ENCODE measurements around the gene IL23R.

The IL23R gene

GRCh38 chr1:67148516-67149178 is 17.6 kb upstream of the IL23R start:
- DNase-seq (ENCODE audit: low spot score) = no peak

DNA sequence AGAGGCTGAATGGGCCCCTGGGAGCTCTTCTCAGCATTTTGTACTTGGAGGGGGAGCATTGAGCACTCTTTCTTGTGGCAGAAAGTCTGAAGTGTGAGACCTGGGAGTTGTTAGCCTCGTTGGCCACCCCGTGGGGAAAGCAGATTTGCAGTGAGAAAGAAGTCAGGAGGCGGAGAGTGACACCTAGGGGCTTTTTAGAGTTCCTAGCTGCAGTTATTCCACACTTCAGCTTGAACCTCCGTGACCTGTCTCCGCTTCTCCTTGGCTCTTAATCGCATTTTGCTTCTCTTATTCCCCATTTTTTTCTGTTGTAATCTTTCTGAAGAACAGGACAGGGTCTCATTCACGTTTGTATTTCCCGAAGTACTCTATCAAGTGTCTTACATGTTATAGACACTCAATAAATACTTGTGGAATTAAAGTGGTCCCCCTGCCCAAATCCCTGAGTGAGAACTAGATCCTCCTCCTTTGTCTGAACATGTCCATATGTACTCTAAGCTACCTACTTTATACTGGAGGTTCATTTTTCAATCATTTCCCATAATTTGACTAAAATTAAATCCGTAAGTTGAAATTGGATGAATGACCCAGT is 17.0 kb upstream of the IL23R start:
- DNase-seq (ENCODE audit: low spot score) = peak; percentile 58

DNA sequence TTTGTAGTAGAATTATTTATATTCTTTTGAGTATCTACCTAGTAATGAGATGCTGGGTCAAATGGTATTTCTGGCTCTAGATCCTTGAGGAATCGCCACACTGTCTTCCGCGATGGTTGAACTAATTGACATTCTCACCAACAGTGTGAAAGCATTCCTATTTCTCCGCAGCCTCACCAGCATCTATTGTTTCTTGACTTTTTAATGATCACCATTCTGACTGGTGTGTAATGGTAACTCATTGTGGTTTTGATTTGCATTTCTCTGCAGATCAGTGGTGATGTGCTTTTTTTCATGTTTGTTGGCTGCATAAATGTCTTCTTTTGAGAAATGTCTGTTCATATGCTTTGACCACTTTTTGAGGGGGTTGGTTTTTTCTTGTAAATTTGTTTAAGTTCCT is 15.3 kb upstream of the IL23R start:
- no peak for DNase-seq (ENCODE audit: low spot score)

- no peak for DNase-seq (ENCODE audit: low spot score)
These were observed 7.9 kb upstream of the IL23R start for GRCh38 chr1:67158401-67158800.

DNA sequence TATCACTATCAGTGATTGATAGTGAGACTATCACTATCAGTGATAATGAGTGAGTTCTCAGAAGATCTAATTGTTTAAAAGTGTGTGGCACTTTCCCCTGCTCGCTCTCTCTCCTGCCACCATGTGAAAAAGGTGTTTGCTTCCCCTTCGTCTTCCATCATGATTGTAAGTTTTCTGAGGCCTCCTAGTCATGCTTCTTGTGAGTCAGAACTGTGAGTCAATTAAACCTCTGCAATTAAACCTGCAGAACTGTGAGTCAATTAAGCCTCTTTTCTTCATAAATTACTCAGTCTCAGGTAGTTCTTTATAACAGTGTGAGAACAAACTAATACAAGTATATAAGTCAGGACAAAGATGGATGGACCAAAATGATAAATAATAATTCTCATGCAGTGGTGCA is 7.0 kb upstream of the IL23R start:
- no peak for DNase-seq (ENCODE audit: low spot score)

DNA sequence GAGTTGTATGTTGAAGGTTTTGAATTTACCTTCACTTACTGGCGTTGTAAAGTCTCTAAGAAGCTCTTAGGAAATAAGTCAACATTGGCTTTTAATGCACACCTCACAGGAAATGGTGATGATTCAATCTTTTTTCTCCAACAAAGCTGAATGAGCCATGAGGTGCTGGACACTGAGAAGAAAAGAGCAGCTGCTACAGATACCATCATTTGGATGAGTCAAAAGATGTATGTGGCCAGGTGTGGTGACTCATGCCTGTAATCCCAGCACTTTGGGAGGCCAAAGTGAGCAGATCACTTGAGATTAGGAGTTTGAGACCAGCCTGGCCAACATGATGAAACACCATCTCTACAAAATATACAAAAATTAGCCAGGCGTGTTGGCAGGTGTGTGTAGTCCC is 3.3 kb upstream of the IL23R start:
- DNase-seq (ENCODE audit: low spot score) = peak; percentile 54

DNA sequence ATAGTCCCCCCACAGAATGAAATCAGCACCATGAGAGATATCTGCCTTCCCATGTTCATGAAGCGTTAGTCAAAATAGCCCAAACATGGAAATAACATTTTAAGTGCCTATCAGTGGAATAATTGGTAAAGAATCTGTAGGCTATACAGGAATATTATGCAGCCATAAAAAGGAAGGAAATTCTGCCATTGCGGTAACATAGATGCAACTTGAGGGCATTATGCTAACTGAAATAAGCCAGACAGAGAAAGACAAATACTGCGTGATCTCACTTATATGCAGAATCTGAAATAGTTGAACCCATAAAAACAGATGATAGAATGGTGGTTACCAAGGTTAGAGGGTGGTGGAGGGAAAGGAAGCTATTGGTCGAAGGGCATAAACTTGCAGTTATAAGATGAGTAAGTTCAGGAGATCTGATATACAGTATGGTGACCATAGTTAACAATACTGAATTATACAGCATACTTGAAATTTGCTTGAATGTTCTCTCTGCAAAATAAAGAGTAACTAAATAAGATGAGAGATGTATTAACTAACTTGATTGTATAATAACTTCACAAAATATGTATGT is 699 bp upstream of the IL23R start:
- DNase-seq (ENCODE audit: low spot score) = no peak

DNA sequence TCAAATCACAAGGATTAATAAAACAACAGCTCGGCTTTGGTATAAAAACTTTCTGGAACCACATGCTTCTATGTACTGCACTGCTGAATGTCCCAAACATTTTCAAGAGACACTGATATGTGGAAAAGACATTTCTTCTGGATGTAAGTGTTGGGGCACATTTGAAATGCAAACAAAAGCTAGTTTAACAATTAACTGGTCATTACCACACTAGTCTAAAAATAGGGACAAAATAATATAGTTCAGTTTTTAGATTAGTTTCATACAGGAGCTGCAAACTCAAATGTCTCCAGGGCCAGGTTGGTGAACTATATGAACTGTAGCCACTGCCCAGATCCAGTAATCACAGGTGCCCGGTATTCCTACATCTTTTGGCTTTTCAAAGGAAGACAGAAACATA is 3.2 kb downstream of the IL23R start:
- no peak for DNase-seq (ENCODE audit: low spot score)

GRCh38 chr1:67169932-67170331 is 3.7 kb downstream of the IL23R start:
- DNase-seq (ENCODE audit: low spot score) = no peak

GRCh38 chr1:67170751-67171573 is 4.7 kb downstream of the IL23R start:
- DNase-seq (ENCODE audit: low spot score) = peak; percentile 47

GRCh38 chr1:67171574-67171955 is 5.3 kb downstream of the IL23R start:
- no peak for DNase-seq (ENCODE audit: low spot score)

DNA sequence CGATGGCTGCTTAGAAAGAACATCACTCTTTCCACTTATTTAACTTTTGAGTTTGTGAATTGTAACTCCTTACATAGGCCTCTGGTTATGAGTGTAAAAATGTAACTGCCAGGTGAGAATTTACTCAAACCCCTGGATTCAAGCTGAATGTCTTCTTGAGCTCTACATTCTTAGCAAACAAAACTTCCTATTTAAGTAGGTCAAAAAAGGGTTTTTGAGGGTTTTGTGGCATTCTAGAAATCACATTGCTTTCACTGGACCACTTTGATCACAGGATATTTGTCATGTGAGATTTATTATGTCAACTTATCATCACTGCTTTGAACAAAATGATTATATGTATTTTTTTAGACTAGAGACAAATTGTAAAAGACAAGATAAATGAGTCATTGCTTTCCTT is 5.7 kb downstream of the IL23R start:
- peak; percentile 58 for DNase-seq (ENCODE audit: low spot score)

GRCh38 chr1:67173988-67174387 is 7.7 kb downstream of the IL23R start:
- no peak for DNase-seq (ENCODE audit: low spot score)

DNA sequence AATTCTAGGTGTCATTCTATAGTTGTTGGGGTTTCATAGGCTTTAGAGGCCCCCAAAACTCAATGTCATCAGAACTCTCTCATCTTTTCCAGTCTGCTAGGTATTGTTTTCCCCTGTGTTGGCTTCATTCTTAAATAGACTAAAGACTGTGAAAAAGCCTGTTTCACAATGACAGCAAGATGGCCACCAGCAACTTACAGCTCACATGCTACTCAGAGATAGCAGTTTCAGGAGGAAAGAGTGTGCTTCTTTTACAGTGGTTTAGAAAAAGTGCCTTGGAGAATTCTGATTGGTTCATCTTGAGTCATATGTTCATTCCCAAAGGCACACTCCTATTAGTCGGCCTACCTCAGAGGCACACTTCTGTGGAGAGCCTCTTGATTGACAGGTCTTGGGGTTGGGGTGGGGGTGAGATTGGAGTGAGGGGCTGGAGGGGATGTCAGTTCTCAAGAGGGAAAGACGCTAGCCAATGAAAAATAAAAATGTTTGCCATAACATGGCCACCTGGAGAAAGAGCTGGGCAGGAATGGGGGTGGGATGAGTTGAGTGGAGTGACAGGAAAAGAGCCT is 8.5 kb downstream of the IL23R start:
- no peak for DNase-seq (ENCODE audit: low spot score)

- DNase-seq (ENCODE audit: low spot score) = no peak
These were observed 9.4 kb downstream of the IL23R start for GRCh38 chr1:67175530-67176087.

- DNase-seq (ENCODE audit: low spot score) = no peak
These were observed 18.7 kb downstream of the IL23R start for GRCh38 chr1:67184838-67185421.

DNA sequence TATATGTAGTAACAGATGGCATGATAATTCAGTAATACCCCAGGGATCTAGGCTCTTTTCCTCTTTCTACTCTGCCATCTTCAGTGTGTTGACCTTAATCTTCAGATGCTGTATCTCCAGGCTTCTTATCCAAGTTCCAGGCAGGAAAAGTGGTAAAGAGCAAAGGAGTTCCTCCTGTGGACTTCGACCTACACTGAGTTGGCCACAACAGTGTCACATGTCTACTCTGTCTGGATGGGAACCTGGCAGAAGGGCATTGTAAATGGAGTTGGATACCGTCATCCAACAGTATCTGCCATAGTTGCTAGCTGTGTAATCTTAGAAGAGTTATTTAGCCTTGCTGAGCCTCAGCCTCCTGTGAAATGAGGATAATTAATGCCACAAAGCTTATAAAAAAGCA is 21.9 kb downstream of the IL23R start:
- no peak for DNase-seq (ENCODE audit: low spot score)

GRCh38 chr1:67189953-67190352 is 23.7 kb downstream of the IL23R start:
- no peak for DNase-seq (ENCODE audit: low spot score)

GRCh38 chr1:67190410-67190809 is 24.2 kb downstream of the IL23R start:
- no peak for DNase-seq (ENCODE audit: low spot score)

DNA sequence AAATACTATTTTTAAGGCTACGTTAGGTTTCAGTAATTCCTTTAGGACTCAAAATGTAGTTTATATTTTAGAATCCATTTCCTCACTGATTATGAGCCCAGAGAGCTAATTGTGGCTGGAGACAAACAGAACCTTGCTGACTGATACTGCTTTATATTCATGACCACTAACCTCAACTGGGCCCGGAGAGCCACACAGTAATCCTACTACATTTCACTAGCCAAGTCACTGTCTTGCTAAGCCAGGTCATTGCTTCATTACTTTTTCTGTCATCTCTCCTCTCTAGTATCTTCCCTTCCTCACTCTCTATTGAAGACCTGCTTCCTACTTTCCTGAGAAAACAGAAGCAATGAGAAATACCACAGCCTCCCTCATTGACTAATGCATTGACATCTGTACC is 24.7 kb downstream of the IL23R start:
- no peak for DNase-seq (ENCODE audit: low spot score)

- DNase-seq (ENCODE audit: low spot score) = no peak
These were observed 25.6 kb downstream of the IL23R start for GRCh38 chr1:67191668-67192520.

Data from CD4-positive, alpha-beta T cell treated with Interleukin-15 for 4 hours (primary cell).